ENCODE measurements around the gene DOCK1.
A peak's percentile ranks its signal among the peaks of the same experiment; 100 is the strongest.

Gene DOCK1

GRCh38 chr10:127094984-127095383, 189.8 kb downstream of the DOCK1 start:
- no peak for DNase-seq

DNA sequence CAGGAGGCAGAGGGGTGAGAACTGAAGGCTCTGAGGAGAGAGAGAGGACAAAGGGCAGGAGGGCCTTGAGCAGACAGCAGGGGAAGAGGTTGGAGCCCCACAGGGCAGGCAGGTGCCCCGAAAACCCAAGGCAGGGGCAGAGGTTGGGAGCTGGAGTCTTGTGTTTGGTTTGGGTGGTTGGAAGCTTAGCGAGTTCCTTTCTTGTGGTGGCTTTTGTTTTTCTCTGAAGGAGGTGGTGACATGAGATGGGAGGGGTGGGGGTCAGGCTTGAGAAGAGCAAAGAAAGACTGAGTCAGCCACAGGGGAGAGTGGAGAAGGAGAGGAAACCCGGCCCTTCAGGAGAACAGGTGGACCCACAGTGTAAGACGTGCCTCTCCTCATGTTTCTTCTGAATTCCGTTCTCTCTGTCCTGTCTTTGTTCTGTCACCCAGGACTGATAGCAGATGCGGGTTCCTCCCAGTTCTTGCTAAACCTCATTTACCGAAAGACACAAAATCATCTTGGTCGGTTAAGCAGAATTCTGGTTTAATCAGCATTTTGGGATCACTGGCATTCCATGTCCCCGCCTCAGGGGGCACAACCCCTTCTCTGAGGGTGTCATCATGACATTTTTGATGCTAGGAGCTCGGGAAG, 195.9 kb downstream of the DOCK1 start:
- DNase-seq, result no peak

DNA sequence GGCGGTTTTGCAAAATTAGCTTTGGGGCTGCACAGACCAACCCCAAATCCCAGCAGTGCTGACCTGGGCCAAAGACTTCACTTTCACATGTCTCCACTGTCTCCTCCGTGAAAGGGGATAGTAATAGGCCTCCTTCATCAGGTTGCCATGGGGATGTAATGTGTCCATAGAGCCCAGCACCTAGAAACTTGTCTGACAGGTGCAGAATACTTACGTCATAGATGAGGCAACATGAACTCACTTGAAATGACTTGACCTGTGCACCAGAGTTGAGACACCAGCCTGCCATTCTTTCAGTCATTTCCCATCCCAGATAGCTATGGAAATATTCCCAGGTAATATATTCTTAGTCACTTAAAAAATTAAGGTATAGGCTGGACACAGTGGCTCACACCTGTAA, 196.9 kb downstream of the DOCK1 start:
- peak; percentile 2 for DNase-seq

DNA sequence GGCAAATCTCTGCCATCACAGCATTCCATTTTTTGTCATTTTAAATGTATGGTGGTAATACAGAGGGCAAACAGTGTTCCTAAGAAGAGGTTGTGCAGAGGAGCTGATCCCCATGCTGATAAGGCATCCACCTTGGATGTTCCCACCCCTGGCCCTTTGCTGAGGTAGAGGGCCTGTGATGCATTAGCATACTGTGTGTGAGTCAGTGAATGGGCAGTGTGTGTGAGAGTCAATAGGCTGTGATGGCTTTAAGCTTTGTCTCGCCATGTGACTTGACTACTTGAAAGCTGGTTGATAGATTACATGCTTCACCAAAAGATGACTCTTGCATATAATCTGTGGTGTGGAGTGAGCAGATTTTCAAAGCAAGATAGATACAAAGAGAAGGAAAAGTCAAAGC, 209.9 kb downstream of the DOCK1 start:
- DNase-seq, result no peak

GRCh38 chr10:127117125-127117524, 211.9 kb downstream of the DOCK1 start:
- no peak for DNase-seq

DNA sequence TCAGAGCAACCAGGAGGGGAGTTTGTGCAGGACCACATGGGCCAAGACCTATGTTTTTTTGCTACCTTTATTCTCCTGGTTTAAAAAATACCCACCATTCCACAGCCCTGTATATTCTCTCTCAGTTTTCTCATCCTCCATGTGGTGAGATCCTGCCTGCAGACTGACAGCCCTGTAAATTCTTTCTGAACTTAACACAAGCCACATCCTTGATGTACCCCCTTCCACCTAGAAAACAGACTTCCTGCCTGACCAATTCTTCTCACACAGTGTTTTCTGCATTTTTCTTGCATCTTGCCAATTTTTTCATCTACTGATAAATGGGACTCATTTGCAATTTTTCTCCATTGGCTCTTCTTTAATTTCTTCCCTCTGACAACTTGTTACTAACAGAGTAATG, 212.8 kb downstream of the DOCK1 start:
- no peak for DNase-seq

DNA sequence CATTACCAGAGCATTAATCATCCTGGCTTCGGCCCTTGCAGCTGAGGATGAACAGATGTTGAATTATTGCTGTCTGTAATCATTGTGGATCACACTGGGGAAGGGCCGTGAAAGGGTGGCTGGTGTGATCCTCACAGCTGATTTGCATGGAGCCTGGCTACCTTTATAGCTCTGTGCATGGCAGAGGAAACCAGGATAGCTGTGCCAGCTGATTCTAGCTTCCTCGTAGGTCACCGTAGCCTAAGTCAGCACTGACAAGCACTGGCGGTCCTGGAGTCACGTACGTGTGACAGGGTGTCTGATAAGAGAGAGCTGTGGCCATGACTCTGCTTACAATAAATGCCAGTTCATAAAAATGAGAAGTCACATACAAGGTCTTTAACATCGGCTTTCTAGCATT, 214.7 kb downstream of the DOCK1 start:
- DNase-seq, result no peak

GRCh38 chr10:127122831-127123230, 217.6 kb downstream of the DOCK1 start:
- DNase-seq, result no peak

DNA sequence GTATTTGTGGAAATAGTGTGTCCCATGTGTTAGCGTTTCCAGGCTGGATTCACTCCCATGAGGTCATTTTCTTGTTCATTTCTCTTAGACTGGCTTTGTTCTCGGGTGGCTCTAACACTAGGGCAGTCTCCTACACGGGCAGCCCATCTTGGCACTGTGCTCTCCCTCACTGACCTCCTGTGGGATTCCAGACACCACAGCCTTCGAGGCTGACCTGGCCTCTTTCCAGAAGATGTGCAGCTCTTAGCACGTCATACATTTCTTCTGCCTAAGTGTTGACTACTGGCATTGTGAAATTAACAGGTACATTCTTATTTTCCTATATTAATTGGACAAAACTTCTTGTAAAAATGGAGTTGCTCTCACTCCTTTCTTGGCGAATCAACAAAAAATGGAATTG, 218.4 kb downstream of the DOCK1 start:
- DNase-seq, result no peak

DNA sequence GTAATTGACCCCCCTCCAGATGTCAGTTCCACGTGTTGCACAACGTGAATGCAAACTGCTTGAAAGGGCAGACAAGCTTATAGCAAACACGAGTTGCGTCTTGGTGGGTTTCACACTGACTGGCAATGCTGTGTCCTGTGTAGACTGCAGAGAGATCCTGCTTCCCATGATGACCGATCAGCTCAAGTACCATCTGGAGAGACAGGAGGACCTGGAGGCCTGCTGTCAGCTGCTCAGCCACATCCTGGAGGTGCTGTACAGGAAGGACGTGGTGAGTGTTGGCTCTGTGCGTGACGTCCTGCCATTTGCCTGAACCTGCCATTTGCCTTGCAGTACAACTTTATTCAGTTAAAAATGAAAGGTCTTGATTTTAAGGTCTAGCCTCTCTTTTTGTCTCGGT, 220.1 kb downstream of the DOCK1 start:
- no peak for DNase-seq

DNA sequence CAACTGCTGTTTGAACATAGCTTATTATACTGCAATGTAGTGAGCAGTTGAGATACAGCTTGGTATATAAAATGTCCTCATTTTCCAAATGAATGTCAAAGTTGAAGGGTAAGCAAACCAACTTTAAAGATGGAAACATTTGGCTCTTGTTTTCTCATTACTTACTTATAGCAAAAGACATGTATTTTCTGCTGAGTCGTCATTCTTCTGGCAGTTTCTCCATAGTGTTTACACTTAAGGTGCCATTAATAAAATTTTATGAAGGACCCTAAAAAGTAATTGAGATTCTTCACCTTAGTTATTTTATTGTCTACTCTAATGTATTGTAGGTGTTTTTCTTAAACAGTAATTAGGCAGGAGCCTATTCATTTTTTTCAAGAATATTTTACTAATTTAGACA, 222.6 kb downstream of the DOCK1 start:
- DNase-seq, result no peak

DNA sequence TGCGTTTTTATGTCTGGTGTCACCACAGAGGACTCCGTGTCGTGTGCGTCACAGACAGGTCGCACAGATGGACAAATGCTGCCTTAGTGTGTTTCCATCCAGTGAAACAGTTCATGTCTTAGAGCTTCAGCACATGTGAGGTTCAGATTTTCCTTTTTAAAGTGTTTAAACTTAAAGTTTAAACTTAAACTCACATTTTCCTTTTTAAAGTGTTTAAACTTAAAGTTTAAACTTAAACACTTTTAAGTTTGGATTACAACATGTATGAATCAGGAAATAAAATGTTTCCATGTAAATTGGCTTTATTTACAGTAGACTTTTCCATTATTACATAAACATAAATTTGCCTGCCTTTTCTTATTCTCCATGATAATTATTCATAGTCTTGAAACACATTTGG, 223.9 kb downstream of the DOCK1 start:
- DNase-seq, result no peak

DNA sequence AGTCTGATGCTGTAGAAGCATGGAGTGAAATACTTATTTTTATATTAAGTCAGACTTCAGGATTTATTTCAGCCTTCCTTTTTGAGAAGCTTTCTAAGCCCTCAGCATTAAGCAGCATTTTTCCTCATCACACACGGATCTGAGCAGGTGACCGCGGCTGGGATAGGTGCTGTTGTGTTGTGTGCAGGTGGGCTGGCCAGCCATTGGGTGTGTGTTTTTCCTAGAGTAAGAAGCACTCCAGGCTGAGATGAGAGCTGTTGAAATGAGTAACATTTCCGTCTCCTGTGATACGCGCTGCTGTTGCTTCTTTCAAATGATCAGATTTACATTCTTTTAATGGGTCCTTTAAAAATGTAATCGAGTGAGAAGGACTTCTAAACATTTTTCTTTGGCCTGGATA, 227.2 kb downstream of the DOCK1 start:
- no peak for DNase-seq

DNA sequence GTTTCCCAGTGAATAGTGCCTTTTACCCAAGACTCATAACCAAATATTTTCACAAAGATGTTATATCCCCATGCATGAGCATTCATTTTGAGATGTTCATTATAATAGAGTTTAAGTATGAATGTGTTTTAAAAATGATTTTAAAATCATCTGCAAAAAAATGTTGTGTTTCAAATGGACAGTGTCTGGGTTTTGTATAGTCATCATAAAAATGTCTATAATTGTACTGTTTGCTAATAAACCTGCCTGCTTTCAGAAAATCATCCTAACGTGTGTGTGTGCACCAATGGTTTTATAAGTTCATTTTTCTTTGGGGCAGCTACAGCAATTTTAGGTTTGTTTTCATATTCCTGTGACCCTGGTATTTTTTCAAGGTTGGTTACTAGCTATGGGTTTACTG, 228.0 kb downstream of the DOCK1 start:
- DNase-seq, result no peak

DNA sequence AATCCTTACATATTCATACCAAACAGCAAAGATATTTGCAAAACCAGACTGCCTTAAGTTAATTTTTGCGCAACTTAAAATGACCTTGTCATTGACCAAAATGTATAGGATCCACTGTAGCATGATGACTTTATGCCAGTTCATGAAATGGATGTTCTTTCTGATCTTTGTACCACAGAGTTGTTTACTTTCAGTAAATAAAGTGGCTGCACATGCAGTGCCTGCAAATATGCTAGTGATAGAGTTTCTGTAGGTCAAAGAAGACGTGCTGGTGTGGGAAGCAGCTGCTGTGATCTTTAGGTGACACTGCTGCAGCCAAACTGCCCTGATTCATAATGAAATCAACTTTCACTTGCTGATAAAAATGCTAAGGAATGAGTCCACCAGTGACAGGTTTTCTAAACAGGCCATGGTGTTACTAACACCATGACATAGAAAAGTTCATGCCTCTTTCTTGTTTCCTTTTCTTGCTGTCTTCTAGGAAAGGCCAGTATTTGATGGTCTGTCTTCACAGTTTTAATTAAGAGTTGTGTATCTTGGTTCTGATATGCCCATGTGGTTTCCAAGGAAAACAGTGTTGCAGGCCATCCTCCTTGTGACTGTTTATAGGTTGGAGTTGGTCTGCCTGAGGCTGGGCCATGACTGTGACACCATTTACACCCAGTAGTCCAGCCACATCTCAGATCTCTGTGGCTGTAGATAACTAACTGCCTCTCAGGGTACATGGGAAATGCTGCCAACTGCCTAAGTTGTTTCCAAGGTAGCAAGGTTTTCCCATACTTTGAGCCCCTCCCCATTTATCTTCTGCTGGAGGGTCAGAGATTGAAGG, 228.7 kb downstream of the DOCK1 start:
- DNase-seq, result no peak

GRCh38 chr10:127135844-127136577, 230.8 kb downstream of the DOCK1 start:
- no peak for DNase-seq

DNA sequence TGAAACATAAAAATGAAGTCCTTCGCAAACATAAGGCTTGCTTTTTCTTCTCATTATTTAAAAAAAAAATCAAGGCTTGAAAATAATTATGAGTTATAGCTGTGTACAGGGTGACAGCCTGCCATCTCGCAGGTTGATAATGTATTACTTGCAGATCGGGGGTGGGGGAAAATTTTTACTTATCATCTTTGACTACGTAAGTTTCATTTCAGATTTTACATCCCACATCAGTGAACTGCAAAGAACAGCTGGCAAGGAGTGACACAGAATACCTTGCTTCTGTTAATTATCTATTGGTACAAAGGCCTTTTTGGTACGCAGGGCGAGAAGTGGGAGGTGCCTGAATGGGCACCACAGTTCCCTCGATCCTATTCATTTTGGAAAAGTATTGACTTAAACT, 232.2 kb downstream of the DOCK1 start:
- DNase-seq, result no peak

GRCh38 chr10:127142136-127142535, 236.9 kb downstream of the DOCK1 start:
- DNase-seq, result no peak

GRCh38 chr10:127142856-127143255, 237.6 kb downstream of the DOCK1 start:
- no peak for DNase-seq

GRCh38 chr10:127145173-127145572, 239.9 kb downstream of the DOCK1 start:
- DNase-seq, result no peak

- DNase-seq, result peak; percentile 9
Observed at GRCh38 chr10:127146661-127147060, 241.4 kb downstream of the DOCK1 start.

DNA sequence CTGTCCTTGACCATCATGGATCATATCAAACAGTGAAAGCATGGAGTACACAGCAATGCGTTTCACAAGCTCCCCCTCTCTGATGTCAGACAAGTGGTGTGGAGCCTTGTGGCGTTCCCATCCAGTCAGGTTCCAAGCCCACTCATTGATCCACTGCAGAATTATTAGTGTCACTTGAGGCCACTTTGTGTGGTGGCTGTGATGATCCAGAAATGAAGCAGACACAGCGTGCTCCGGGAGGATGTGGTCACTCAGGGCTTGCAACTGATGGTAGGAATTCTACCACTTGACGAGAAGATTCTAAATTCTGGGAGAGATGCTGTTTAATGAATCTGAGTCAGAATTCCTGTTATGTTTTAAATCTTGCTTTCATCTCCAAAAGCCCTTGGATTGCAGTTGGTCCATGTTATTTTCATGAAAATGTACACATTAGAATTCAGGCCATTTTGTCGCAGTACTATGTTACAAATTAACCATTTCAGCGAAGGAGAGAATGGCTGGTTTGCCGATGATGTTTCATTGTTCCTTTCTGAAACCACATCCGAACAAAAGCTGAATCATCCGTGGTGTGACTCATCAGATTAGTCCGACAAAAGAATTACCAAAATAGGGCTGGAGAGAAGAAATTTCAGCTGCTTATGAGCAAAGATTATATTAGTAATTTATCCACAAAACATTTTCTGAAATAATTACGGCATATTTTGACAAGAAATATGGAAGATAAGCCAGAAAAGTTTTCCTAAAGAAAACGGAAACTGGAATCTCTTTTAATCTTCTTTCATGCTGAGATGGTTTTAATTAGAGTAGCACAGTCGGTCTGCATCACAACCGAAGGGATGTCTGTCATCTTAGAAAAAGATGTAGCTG, 243.1 kb downstream of the DOCK1 start:
- DNase-seq, result no peak

- DNase-seq, result no peak
Observed at GRCh38 chr10:127148933-127149220, 243.6 kb downstream of the DOCK1 start.
